IMR-90 (cell line): Measurements from ENCODE around the gene RIC8B. TPM values are rescaled to one million over a fixed set of nuclear protein-coding genes. Genes with fewer than 3 reads are reported as not detected.

Source experiments
- ATAC-seq: fragments of 200-7000 bp; cut with Tn5 transposase; 2 replicates; pipeline ENCODE4 v1.9.1; 2020; ENCODE audit warnings: low read depth, mild to moderate bottlenecking, moderate library complexity
- BruUV-seq: library from RNA; stranded (reverse); fragments of 400-500 nt; replicated peaks from 2 replicates; lab custom pipeline; 2021; lab: Mats Ljungman, UMichigan
- CTCF ChIA-PET: fragments of 300-600 bp; formaldehyde crosslinking; extraction: SDS; loops from one replicate; lab custom pipeline; 2021; ENCODE audit warnings: antibody characterized with exemption; lab: Yijun Ruan, JAX
- POLR2A ChIA-PET: fragments of 300-600 bp; sonication (Branson Sonifier 250); formaldehyde crosslinking; loops from one replicate; lab custom pipeline; 2022; ENCODE audit warnings: antibody characterized with exemption; ENCODE audit not compliant: unreplicated experiment; lab: Charles Lee
- DNase-seq: peaks from one replicate; pipeline ENCODE4 v3.0.0; 2013
- H2AFZ ChIP-seq: replicated peaks from 2 replicates; pipeline ENCODE3; 2013; ENCODE audit warnings: low read length, mild to moderate bottlenecking; ENCODE audit not compliant: poor library complexity
- H2AK5ac ChIP-seq: 2 replicates; pipeline ENCODE4 v1.6.1; 2013; ENCODE audit warnings: low read depth, low read length, inconsistent platforms
- H2AK9ac ChIP-seq: replicated peaks from 2 replicates; pipeline ENCODE3; 2013; ENCODE audit warnings: mild to moderate bottlenecking, low read depth, low read length, moderate library complexity; ENCODE audit not compliant: poor library complexity
- H2BK120ac ChIP-seq: 2 replicates; pipeline ENCODE4 v1.6.1; 2013; ENCODE audit warnings: low read depth, low read length, inconsistent platforms
- H2BK15ac ChIP-seq: 3 replicates; pipeline ENCODE4 v1.6.1; 2013; ENCODE audit warnings: low read depth, low read length, inconsistent platforms
- H2BK20ac ChIP-seq: 2 replicates; pipeline ENCODE4 v1.6.1; 2013; ENCODE audit warnings: low read depth, mild to moderate bottlenecking, inconsistent platforms, low read length, moderate library complexity
- H2BK5ac ChIP-seq: 2 replicates; pipeline ENCODE4 v1.6.1; 2013; ENCODE audit warnings: mild to moderate bottlenecking, low read depth, low read length, inconsistent platforms; ENCODE audit not compliant: poor library complexity, severe bottlenecking
- H3K14ac ChIP-seq: replicated peaks from 2 replicates; pipeline ENCODE4 v1.6.1; 2013; ENCODE audit warnings: low read depth, low read length, inconsistent platforms
- H3K18ac ChIP-seq: 2 replicates; pipeline ENCODE4 v1.6.1; 2013; ENCODE audit warnings: low read depth, low read length, control low read depth
- H3K23ac ChIP-seq: 2 replicates; pipeline ENCODE4 v1.6.1; 2013; ENCODE audit warnings: low read depth, low read length, inconsistent platforms
- H3K27ac ChIP-seq: 2 replicates; pipeline ENCODE4 v1.5.1; 2013; ENCODE audit warnings: mild to moderate bottlenecking, control low read depth, low read length; ENCODE audit not compliant: insufficient read depth
- H3K27me3 ChIP-seq: 2 replicates; pipeline ENCODE4 v1.6.1; 2013; ENCODE audit warnings: low read length; ENCODE audit not compliant: control insufficient read depth, insufficient read depth
- H3K36me3 ChIP-seq: 2 replicates; pipeline ENCODE4 v1.6.1; 2013; ENCODE audit warnings: low read length, mixed read lengths; ENCODE audit not compliant: control insufficient read depth, insufficient read depth
- H3K4ac ChIP-seq: 2 replicates; pipeline ENCODE4 v1.6.1; 2013; ENCODE audit warnings: low read depth, low read length, inconsistent platforms
- H3K4me1 ChIP-seq: 2 replicates; pipeline ENCODE4 v1.6.1; 2013; ENCODE audit warnings: low read length, mixed read lengths; ENCODE audit not compliant: control insufficient read depth, insufficient read depth
- H3K4me2 ChIP-seq: 2 replicates; pipeline ENCODE4 v1.6.1; 2013; ENCODE audit warnings: low read depth, mild to moderate bottlenecking, control low read depth, low read length, moderate library complexity
- H3K4me3 ChIP-seq: 2 replicates; pipeline ENCODE4 v1.5.1; 2013; ENCODE audit warnings: low read depth, mild to moderate bottlenecking, control low read depth, low read length, moderate library complexity; ENCODE audit not compliant: insufficient read depth
- H3K56ac ChIP-seq: 2 replicates; pipeline ENCODE4 v1.6.1; 2013; ENCODE audit warnings: low read length, inconsistent platforms; ENCODE audit not compliant: insufficient read depth; ENCODE audit errors: extremely low read depth
- H3K79me1 ChIP-seq, 2 experiments: 2 replicates each; pipeline ENCODE4 v1.6.1; 2013; ENCODE audit warnings: low read length in 2 of 2, inconsistent platforms in 1 of 2, low read depth in 1 of 2
- H3K9ac ChIP-seq: 2 replicates; pipeline ENCODE4 v1.6.1; 2013; ENCODE audit warnings: low read depth, low read length, control low read depth
- H3K9me1 ChIP-seq: 2 replicates; pipeline ENCODE4 v1.6.1; 2013; ENCODE audit warnings: low read length, inconsistent platforms; ENCODE audit not compliant: insufficient read depth
- H3K9me3 ChIP-seq: 2 replicates; pipeline ENCODE4 v1.6.1; 2013; ENCODE audit warnings: low read length; ENCODE audit not compliant: control insufficient read depth, insufficient read depth
- H4K20me1 ChIP-seq: 2 replicates; pipeline ENCODE4 v1.6.1; 2013; ENCODE audit warnings: low read length, inconsistent platforms; ENCODE audit not compliant: insufficient read depth
- H4K5ac ChIP-seq: 2 replicates; pipeline ENCODE4 v1.6.1; 2013; ENCODE audit warnings: mild to moderate bottlenecking, low read depth, low read length, control low read depth
- H4K8ac ChIP-seq, 2 experiments: 2 replicates each; pipeline ENCODE4 v1.6.1; 2013; ENCODE audit warnings: low read depth in 2 of 2, low read length in 2 of 2, control low read depth in 1 of 2, inconsistent platforms in 1 of 2
- H4K91ac ChIP-seq: 2 replicates; pipeline ENCODE4 v1.6.1; 2013; ENCODE audit warnings: low read depth, low read length, inconsistent platforms; ENCODE audit not compliant: insufficient read depth
- ELK1 ChIP-seq: fragments of 150-350 bp; IDR thresholded peaks from 2 replicates; pipeline ENCODE4 v1.6.1; 2016; ENCODE audit warnings: low read depth, mild to moderate bottlenecking, low read length, moderate library complexity, borderline replicate concordance
- NFE2L2 ChIP-seq: fragments of 150-350 bp; IDR thresholded peaks from 2 replicates; pipeline ENCODE4 v1.6.1; 2016; ENCODE audit warnings: low read depth, mild to moderate bottlenecking, low read length
- RAD21 ChIP-seq: IDR thresholded peaks from 2 replicates; pipeline ENCODE4 v1.6.1; 2012; ENCODE audit warnings: low read length, improper control_type of control experiment
- WGBS, 2 experiments: methylation state at CpG; one replicate each; pipeline versions ENCODE4 v1.1.5 to v1.1.7; 2013; ENCODE audit warnings: missing lambda C conversion rate in 2 of 2; ENCODE audit not compliant: insufficient read length in 1 of 2; ENCODE audit errors: extremely low coverage in 2 of 2; 5-methylcytosine and 5-hydroxymethylcytosine counted together
- dilution Hi-C: fragments of 300-500 bp; cut with HindIII; formaldehyde crosslinking; loops from one replicate; pipeline ENCODE4 v1.14.3; 2018; ENCODE audit warnings: low sequenced_read_pairs; ENCODE audit not compliant: unreplicated experiment
- in situ Hi-C: fragments of 300-500 bp; cut with MboI; formaldehyde crosslinking; loops from 3 replicates; pipeline ENCODE4 v1.14.3; 2019; ENCODE audit warnings: low sequenced_read_pairs, inconsistent platforms, mixed read lengths
- intact Hi-C: fragments of 100-400 bp; cut with micrococcal nuclease; formaldehyde crosslinking; loops from 2 replicates; pipeline ENCODE4 v1.10.0; 2022
- polyA plus RNA-seq, 3 experiments: library from polyadenylated mRNA; depleted of rRNA; stranded (reverse); fragments of >200 nt; gene quantifications; 2 replicates each; pipeline ENCODE4 v1.2.3, GENCODE V29; 2012; ENCODE audit warnings: low replicate concordance in 1 of 3
- total RNA-seq: library from RNA; depleted of rRNA; stranded (reverse); fragments of >200 nt; gene quantifications from 2 replicates; pipeline ENCODE4 v1.2.3, GENCODE V29; 2012

The RIC8B gene
- total and polyA plus RNA-seq, 2 of the 4 experiments (the other 2 are of a cell fraction), result 5.5 to 19.5 TPM

GRCh38 chr12:106893451-106893850, 119.0 kb downstream of the RIC8B start:
- Histone ChIP-seq H2BK120ac (no peak overlapping the region), H4K91ac (no peak overlapping the region), H3K9me1 (no peaks in the 10 kb centered on the region; the same call in 1 of the 2 replicates), H3K9me3 (0 out of 2 replicates have a peak, but pooled peaks cover 2% of the 10 kb centered on the region), H4K8ac (no peak overlapping the region), H4K20me1 (no peaks in the 10 kb centered on the region), H3K14ac (no peak overlapping the region), H3K4me1 (no peaks in the 10 kb centered on the region), H3K79me1 (no peaks in the 10 kb centered on the region), H2AK9ac (no peak overlapping the region), H3K18ac (no peak overlapping the region), H2AFZ (no peak overlapping the region), H3K27ac (no peak overlapping the region), H3K23ac (no peak overlapping the region), H4K5ac (no peak overlapping the region), H3K4ac (no peak overlapping the region), H2BK20ac (no peak overlapping the region), H3K36me3 (peaks cover 3% of the 10 kb centered on the region; the same call in 1 of the 2 replicates), H2AK5ac (no peak overlapping the region), H3K56ac (no peak overlapping the region), H3K4me2 (no peak overlapping the region), H3K4me3 (no peak overlapping the region), H2BK15ac (no peak overlapping the region), H2BK5ac (no peak overlapping the region), H3K27me3 (no peaks in the 10 kb centered on the region), H3K9ac (no peak overlapping the region)
- BruUV-seq, result no TSS peak
- DNase-seq (peak; percentile 46), ATAC-seq (peak; percentile 48)
- intact Hi-C loops, result no loop called here
- WGBS, 2 experiments, result no CpG with 5 or more reads among the region's 8 CpGs
- TF ChIP-seq NFE2L2 (no peak), RAD21 (no peak), ELK1 (no peak)
- CTCF ChIA-PET, result interaction anchor here (0.9 to 1.6 kb wide), 2 partner anchors 10 to 15 kb away, joined by 3 read pairs; no protein-coding TSS in a partner anchor
- POLR2A ChIA-PET, result interaction anchor here (0.5 kb wide), 1 partner anchor 62 kb away, joined by 5 read pairs; the partner anchor contains the start of gene TMEM263
- in situ Hi-C loops, result no loop called here
- dilution Hi-C loops, result no loop called here
